K562 (cell line): ENCODE results near the gene GLI3. TPM values are rescaled to one million over a fixed set of nuclear protein-coding genes. Genes with fewer than 3 reads are reported as not detected.

Experiments used
- ATAC-seq: fragments of 200-7000 bp; cut with Tn5 transposase; 3 replicates; pipeline ENCODE4 v1.9.1; 2020; ENCODE audit warnings: moderate library complexity
- BruUV-seq: library from RNA; stranded (reverse); fragments of 400-500 nt; replicated peaks from 2 replicates; lab custom pipeline; 2021; lab: Mats Ljungman, UMichigan
- CTCF ChIA-PET: fragments of 300-600 bp; formaldehyde crosslinking; extraction: SDS; loops from one replicate; lab custom pipeline; 2021; ENCODE audit warnings: low intra/inter-chr PET ratio; lab: Yijun Ruan, JAX
- POLR2A ChIA-PET: fragments of 300-600, 350-650 bp; sonication (Branson Sonifier 250); formaldehyde crosslinking; extraction: SDS; loops from one replicate; lab custom pipeline; 2021; ENCODE audit warnings: antibody characterized with exemption, inconsistent platforms; lab: Yijun Ruan, JAX
- DNase-seq, 4 experiments: peaks; one replicate each; pipeline versions ENCODE4 v3.0.0 to v3.0.0-alpha.2; 2011 to 2018; ENCODE audit warnings: low spot score in 3 of 4, mixed read lengths in 3 of 4; ENCODE audit errors: extremely low read depth in 1 of 4
- FAIRE-seq: peaks from 2 replicates; lab custom pipeline; 2011; peaks lifted over from hg19 to GRCh38; lab: Jason Lieb, UNC
- H2AFZ ChIP-seq: 2 replicates; pipeline ENCODE4 v1.6.0; 2011; ENCODE audit warnings: low read depth, low read length, control low read depth, inconsistent platforms
- H3K27ac ChIP-seq: fragments of 200-600 bp; 3 replicates; pipeline ENCODE4 v1.8.0; 2011; ENCODE audit warnings: low read depth, mild to moderate bottlenecking, control low read depth, inconsistent platforms, low read length, moderate library complexity, mixed read lengths; ENCODE audit errors: extremely low read depth
- H3K27me3 ChIP-seq, 2 experiments: fragments of 300-600 bp in 1 of 2; 2 replicates in 1 of 2; 3 replicates in 1 of 2; pipeline versions ENCODE4 v1.6.0 to v1.8.0; 2011; ENCODE audit warnings: inconsistent platforms in 2 of 2, low read length in 2 of 2, mild to moderate bottlenecking in 1 of 2, mixed read lengths in 1 of 2, moderate library complexity in 1 of 2; ENCODE audit not compliant: control insufficient read depth in 2 of 2, insufficient read depth in 2 of 2
- H3K36me3 ChIP-seq: fragments of 300-600 bp; 3 replicates; pipeline ENCODE4 v1.8.0; 2011; ENCODE audit warnings: mild to moderate bottlenecking, low read length, inconsistent platforms; ENCODE audit not compliant: control insufficient read depth, insufficient read depth
- H3K4me1 ChIP-seq, 2 experiments: fragments of 200-600 bp in 1 of 2; replicated peaks in 1 of 2; 2 replicates in 1 of 2; 3 replicates in 1 of 2; pipeline versions ENCODE4 v1.5.1 to v1.8.0; 2011; ENCODE audit warnings: inconsistent platforms in 2 of 2, low read length in 2 of 2, mild to moderate bottlenecking in 1 of 2, mixed read lengths in 1 of 2, moderate library complexity in 1 of 2; ENCODE audit not compliant: control insufficient read depth in 2 of 2, insufficient read depth in 2 of 2
- H3K4me2 ChIP-seq: 2 replicates; pipeline ENCODE4 v1.6.1; 2011; ENCODE audit warnings: low read length, control low read depth, inconsistent platforms, mixed read lengths; ENCODE audit not compliant: insufficient read depth
- H3K4me3 ChIP-seq: fragments of 200-600 bp; sonication (generic), shearing (Covaris generic); 2 replicates; pipeline ENCODE4 v1.5.1; 2016; ENCODE audit warnings: control low read depth, inconsistent platforms
- H3K79me2 ChIP-seq: fragments of 200-600 bp; 3 replicates; pipeline ENCODE4 v1.8.0; 2011; ENCODE audit warnings: low read length, inconsistent platforms; ENCODE audit not compliant: control insufficient read depth, insufficient read depth
- H3K9ac ChIP-seq, 2 experiments: 2 replicates each; pipeline versions ENCODE4 v1.6.0 to v1.6.1; 2011; ENCODE audit warnings: low read depth in 2 of 2, low read length in 2 of 2, control low read depth in 1 of 2, inconsistent platforms in 1 of 2, mild to moderate bottlenecking in 1 of 2, mixed read lengths in 1 of 2; ENCODE audit not compliant: insufficient read depth in 1 of 2
- H3K9me1 ChIP-seq: one replicate; pipeline ENCODE4 v1.6.0; 2011; ENCODE audit warnings: inconsistent platforms, mild to moderate bottlenecking, low read length, moderate library complexity; ENCODE audit not compliant: control insufficient read depth, insufficient read depth
- H3K9me3 ChIP-seq: replicated peaks from 2 replicates; pipeline ENCODE4 v1.5.1; 2011; ENCODE audit warnings: low read depth, low read length, inconsistent platforms; ENCODE audit not compliant: control insufficient read depth, insufficient read depth
- H4K20me1 ChIP-seq: replicated peaks from 2 replicates; pipeline ENCODE4 v1.6.1; 2011; ENCODE audit warnings: low read length, inconsistent platforms, mixed read lengths; ENCODE audit not compliant: control insufficient read depth, insufficient read depth
- PCBP1 ChIP-seq: fragments of 200-400 bp; formaldehyde crosslinking; IDR thresholded peaks from 2 replicates; pipeline ENCODE4 v1.6.1; 2018; ENCODE audit warnings: mild to moderate bottlenecking, low read depth, low read length; ENCODE audit not compliant: poor library complexity, severe bottlenecking
- RBM17 ChIP-seq: fragments of 200-400 bp; formaldehyde crosslinking; IDR thresholded peaks from 2 replicates; pipeline ENCODE4 v1.6.1; 2017; ENCODE audit warnings: low read depth, mild to moderate bottlenecking, low read length, borderline replicate concordance
- TAF9B ChIP-seq: fragments of 450-650 bp; IDR thresholded peaks from 2 replicates; pipeline ENCODE4 v1.6.1; 2018; ENCODE audit warnings: mild to moderate bottlenecking; ENCODE audit not compliant: partially characterized antibody
- WGBS: fragments of 100-300 bp; shearing (Covaris generic); methylation state at CpG from one replicate; pipeline ENCODE4 v1.1.6; 2016; ENCODE audit warnings: low coverage, mixed read lengths; ENCODE audit not compliant: insufficient coverage; ENCODE audit errors: missing lambda C conversion rate; 5-methylcytosine and 5-hydroxymethylcytosine counted together
- in situ Hi-C: fragments of 300-500 bp; cut with MboI; formaldehyde crosslinking; loops from 4 replicates; pipeline ENCODE4 v1.15.0; 2018; ENCODE audit warnings: inconsistent platforms, mixed read lengths
- intact Hi-C: fragments of 100-400 bp; cut with micrococcal nuclease; formaldehyde crosslinking; loops from 2 replicates; pipeline ENCODE4 v1.14.2; 2022
- polyA plus RNA-seq, 8 experiments: library from polyadenylated mRNA; depleted of rRNA in 4 of 8; stranded (reverse) in 5 of 8; unstranded in 3 of 8; fragments of >200 nt; fragmentation: Nextera tagmentation in 2 of 8; fragmentation: Illumina TruSeq in 1 of 8; extraction: Ambion mirVana in 2 of 8; extraction: Trizol in 1 of 8; gene quantifications; 2 replicates each; pipeline versions ENCODE4 v1.2.1 to v1.2.3, GENCODE V29; 2011 to 2014; ENCODE audit warnings: inconsistent platforms in 1 of 8, missing spikeins in 1 of 8
- total RNA-seq, 7 experiments: library from RNA; depleted of rRNA in 6 of 7; stranded (reverse); fragments of >200 nt in 6 of 7; fragmentation: Illumina TruSeq in 2 of 7; extraction: Trizol in 2 of 7; gene quantifications; 2 replicates each; pipeline versions ENCODE4 v1.2.1 to v1.2.3, GENCODE V29; 2011 to 2021; ENCODE audit warnings: low replicate concordance in 1 of 7

The GLI3 gene
- total and polyA plus RNA-seq, 9 of the 15 experiments (the other 6 are each of a cell fraction or from before 2014, with no cell fraction given): 0.01 to 0.18 (median 0.07) TPM; not detected in 6

GRCh38 chr7:41922373-41922772 lies 314.6 kb downstream of the GLI3 start:
- in situ Hi-C loops: no loop called here

GRCh38 chr7:41921453-41921981 lies 315.5 kb downstream of the GLI3 start:
- FAIRE-seq (no peak), DNase-seq (no peak), ATAC-seq (no peak)
- ChIA-PET CTCF (no interaction called here), POLR2A (interaction anchor here (0.6 kb wide), 1 partner anchor 1318 kb away, joined by 3 read pairs; no protein-coding TSS in a partner anchor)
- TF ChIP-seq RBM17: no peak
- Histone ChIP-seq H3K4me2 (no peak overlapping the region), H4K20me1 (no peaks in the 10 kb centered on the region), H3K27ac (no peak overlapping the region), H3K79me2 (no peaks in the 10 kb centered on the region), H3K4me1 (no peaks in the 10 kb centered on the region), H3K9me1 (no peaks in the 10 kb centered on the region), H3K27me3 (no peaks in the 10 kb centered on the region), H2AFZ (no peak overlapping the region), H3K9me3 (no peaks in the 10 kb centered on the region), H3K9ac (no peak overlapping the region), H3K36me3 (no peaks in the 10 kb centered on the region), H3K4me3 (no peak overlapping the region)
- in situ Hi-C loops (no loop called here), intact Hi-C loops (no loop called here)
- no TSS peak for BruUV-seq
- WGBS: 0% methylated on average over 3 of the region's 3 CpGs

More at GRCh38 chr7:41922373-41922772, 314.6 kb downstream of the GLI3 start:
- no peak overlapping the region for H2AFZ ChIP-seq
- H3K36me3 ChIP-seq: no peaks in the 10 kb centered on the region
- H3K9me3 ChIP-seq: no peaks in the 10 kb centered on the region
- no peak overlapping the region for H3K27ac ChIP-seq
- H3K27me3 ChIP-seq: no peaks in the 10 kb centered on the region
- no peaks in the 10 kb centered on the region for H4K20me1 ChIP-seq
- CTCF ChIA-PET: no interaction called here
- WGBS: 0% methylated on average over 2 of the region's 2 CpGs
- no peak overlapping the region for H3K9ac ChIP-seq
- H3K79me2 ChIP-seq: no peaks in the 10 kb centered on the region
- FAIRE-seq (no peak), ATAC-seq (no peak), DNase-seq (no peak)
- TF ChIP-seq TAF9B: no peak
- no peak for TF ChIP-seq PCBP1
- H3K4me3 ChIP-seq: no peak overlapping the region
- POLR2A ChIA-PET: no interaction called here
- BruUV-seq: no TSS peak
- intact Hi-C loops: no loop called here
- H3K9me1 ChIP-seq: no peaks in the 10 kb centered on the region
- no peak overlapping the region for H3K4me2 ChIP-seq
- H3K4me1 ChIP-seq: no peaks in the 10 kb centered on the region
